GM12878 (cell line): ENCODE data around the gene LARGE1. TPM values are rescaled to one million over a fixed set of nuclear protein-coding genes. Genes with fewer than 3 reads are reported as not detected.

Experiments used
- ATAC-seq: fragments of 200-7000 bp; cut with Tn5 transposase; 3 replicates; pipeline ENCODE4 v1.9.1; 2020; ENCODE audit warnings: mild to moderate bottlenecking, moderate library complexity
- BruUV-seq: library from RNA; stranded (reverse); fragments of 400-500 nt; replicated peaks from 2 replicates; lab custom pipeline; 2021; lab: Mats Ljungman, UMichigan
- CTCF ChIA-PET: fragments of 300-600 bp; sonication (Branson Sonifier 250); formaldehyde crosslinking; extraction: SDS; loops from one replicate; lab custom pipeline; 2021; ENCODE audit warnings: inconsistent platforms; lab: Yijun Ruan, JAX
- POLR2A ChIA-PET: fragments of 350-600 bp; formaldehyde crosslinking; extraction: SDS; loops from one replicate; lab custom pipeline; 2021; ENCODE audit warnings: inconsistent platforms; lab: Charles Lee
- RAD21 ChIA-PET: fragments of 300-600 bp; sonication (Branson Sonifier 250); formaldehyde crosslinking; loops from one replicate; lab custom pipeline; 2023; ENCODE audit warnings: antibody characterized with exemption; ENCODE audit not compliant: unreplicated experiment; lab: Charles Lee
- SMC1A ChIA-PET: fragments of 300-600 bp; sonication (Branson Sonifier 250); formaldehyde crosslinking; loops from one replicate; lab custom pipeline; 2023; ENCODE audit not compliant: unreplicated experiment, uncharacterized antibody; lab: Charles Lee
- DNase-seq: peaks from one replicate; pipeline ENCODE4 v3.0.0-alpha.2; 2011; ENCODE audit warnings: low read depth, low spot score
- FAIRE-seq: peaks from 3 replicates; lab custom pipeline; 2011; peaks lifted over from hg19 to GRCh38; lab: Jason Lieb, UNC
- H2AFZ ChIP-seq: 2 replicates; pipeline ENCODE4 v1.6.0; 2011; ENCODE audit warnings: low read depth, low read length, control low read depth; ENCODE audit not compliant: control insufficient read depth
- H3K27ac ChIP-seq: 2 replicates; pipeline ENCODE4 v1.5.1; 2011; ENCODE audit warnings: control low read depth; ENCODE audit not compliant: control insufficient read depth, insufficient read depth
- H3K27me3 ChIP-seq, 2 experiments: replicated peaks in 1 of 2; 2 replicates each; pipeline versions ENCODE4 v1.6.0 to v1.6.1; 2011; ENCODE audit warnings: low read length in 1 of 2; ENCODE audit not compliant: control insufficient read depth in 2 of 2, insufficient read depth in 2 of 2
- H3K36me3 ChIP-seq, 2 experiments: 2 replicates each; pipeline ENCODE4 v1.5.1; 2011; ENCODE audit warnings: low read length in 1 of 2; ENCODE audit not compliant: control insufficient read depth in 2 of 2, insufficient read depth in 2 of 2
- H3K4me1 ChIP-seq: 2 replicates; pipeline ENCODE4 v1.6.1; 2011; ENCODE audit warnings: mild to moderate bottlenecking, low read length, moderate library complexity, mixed read lengths; ENCODE audit not compliant: control insufficient read depth, insufficient read depth
- H3K4me2 ChIP-seq: 2 replicates; pipeline ENCODE4 v1.6.0; 2011; ENCODE audit warnings: control low read depth; ENCODE audit not compliant: control insufficient read depth, insufficient read depth
- H3K4me3 ChIP-seq: fragments of 200-600 bp; sonication (generic); 2 replicates; pipeline ENCODE4 v1.5.1; 2016
- H3K79me2 ChIP-seq: 2 replicates; pipeline ENCODE4 v1.6.0; 2011; ENCODE audit warnings: low read length; ENCODE audit not compliant: control insufficient read depth, insufficient read depth
- H3K9ac ChIP-seq: 2 replicates; pipeline ENCODE4 v1.8.0; 2011; ENCODE audit warnings: low read length, control low read depth, mixed read lengths; ENCODE audit not compliant: control insufficient read depth, insufficient read depth
- H3K9me3 ChIP-seq: replicated peaks from 3 replicates; pipeline ENCODE4 v1.5.1; 2011; ENCODE audit warnings: mild to moderate bottlenecking, low read length; ENCODE audit not compliant: control insufficient read depth, insufficient read depth
- H4K20me1 ChIP-seq: 2 replicates; pipeline ENCODE4 v1.6.0; 2011; ENCODE audit not compliant: control insufficient read depth, insufficient read depth
- DPF2 ChIP-seq: fragments of 450-650 bp; IDR thresholded peaks from 2 replicates; pipeline ENCODE4 v1.6.1; 2017; ENCODE audit warnings: mild to moderate bottlenecking
- GABPA ChIP-seq: IDR thresholded peaks from 2 replicates; pipeline ENCODE4 v1.6.1; 2014; ENCODE audit warnings: antibody characterized with exemption, low read depth, mild to moderate bottlenecking, inconsistent platforms
- IKZF2 ChIP-seq, 2 experiments: fragments of 450-650 bp; IDR thresholded peaks; 2 replicates each; pipeline ENCODE4 v1.6.1; 2017; ENCODE audit warnings: mild to moderate bottlenecking in 2 of 2, moderate library complexity in 2 of 2
- NFYA ChIP-seq: IDR thresholded peaks from 2 replicates; pipeline ENCODE4 v1.6.1; 2011; ENCODE audit warnings: low read depth, mild to moderate bottlenecking, low read length, improper control_type of control experiment, borderline replicate concordance
- NKRF ChIP-seq: fragments of 450-650 bp; conservative IDR thresholded peaks from 2 replicates; pipeline ENCODE4 v1.6.1; 2017; ENCODE audit warnings: mild to moderate bottlenecking, moderate library complexity
- NRF1 ChIP-seq: conservative IDR thresholded peaks from 2 replicates; pipeline ENCODE4 v1.6.1; 2011; ENCODE audit warnings: mild to moderate bottlenecking, low read depth, low read length, improper control_type of control experiment
- ZBED1 ChIP-seq: IDR thresholded peaks from 2 replicates; pipeline ENCODE4 v1.6.1; 2016; ENCODE audit warnings: borderline replicate concordance
- ZNF622 ChIP-seq: fragments of 450-650 bp; IDR thresholded peaks from 2 replicates; pipeline ENCODE4 v1.6.1; 2017; ENCODE audit warnings: mild to moderate bottlenecking, inconsistent platforms
- WGBS: methylation state at CpG from one replicate; pipeline ENCODE4 v1.1.6; 2016; ENCODE audit warnings: low lambda C conversion rate; ENCODE audit not compliant: insufficient replicate concordance, insufficient coverage; ENCODE audit errors: missing lambda C conversion rate; 5-methylcytosine and 5-hydroxymethylcytosine counted together
- in situ Hi-C: fragments of 300-500 bp; cut with MboI; formaldehyde crosslinking; loops from 9 replicates; pipeline ENCODE4 v1.14.3; 2018; ENCODE audit warnings: mixed read lengths
- intact Hi-C: fragments of 100-400 bp; cut with micrococcal nuclease; formaldehyde crosslinking; loops from one replicate; pipeline ENCODE4 v1.14.2; 2022; ENCODE audit not compliant: unreplicated experiment
- polyA plus RNA-seq, 11 experiments: library from polyadenylated mRNA; depleted of rRNA in 4 of 11; unstranded in 6 of 11; stranded (reverse) in 5 of 11; fragments of >200 nt; fragmentation: Nextera tagmentation in 4 of 11; fragmentation: Illumina TruSeq in 1 of 11; extraction: Ambion mirVana in 4 of 11; extraction: Trizol in 1 of 11; gene quantifications; 1 replicate in 1 of 11; 2 replicates in 10 of 11; pipeline versions ENCODE4 v1.2.1 to v1.2.3, GENCODE V29; 2011 to 2016; ENCODE audit warnings: inconsistent platforms in 2 of 11, missing spikeins in 2 of 11, low read depth in 1 of 11
- total RNA-seq, 4 experiments: library from RNA; depleted of rRNA in 3 of 4; stranded (reverse); fragments of >200 nt in 3 of 4; fragmentation: Illumina TruSeq in 1 of 4; extraction: Trizol in 1 of 4; gene quantifications; 2 replicates each; pipeline versions ENCODE4 v1.2.1 to v1.2.3, GENCODE V29; 2013 to 2021
- TF ChIP-seq, protein P1 (sequence below): fragments of 450-650 bp; formaldehyde crosslinking; IDR thresholded peaks from 2 replicates; pipeline ENCODE4 v1.5.0; 2022; ENCODE audit warnings: mild to moderate bottlenecking, missing genetic modification characterization

The LARGE1 gene
- total and polyA plus RNA-seq, 10 of the 15 experiments (the other 5 are each of a cell fraction or from before 2014, with no cell fraction given): 3.2 to 41.4 (median 17.3) TPM

GRCh38 chr22:33886696-33887095, 33.6 kb downstream of the LARGE1 start (continued):
- no peak for TF ChIP-seq ZNF622
- no peak for TF ChIP-seq DPF2
- no peak for TF ChIP-seq NRF1
- TF ChIP-seq, protein P1, sequence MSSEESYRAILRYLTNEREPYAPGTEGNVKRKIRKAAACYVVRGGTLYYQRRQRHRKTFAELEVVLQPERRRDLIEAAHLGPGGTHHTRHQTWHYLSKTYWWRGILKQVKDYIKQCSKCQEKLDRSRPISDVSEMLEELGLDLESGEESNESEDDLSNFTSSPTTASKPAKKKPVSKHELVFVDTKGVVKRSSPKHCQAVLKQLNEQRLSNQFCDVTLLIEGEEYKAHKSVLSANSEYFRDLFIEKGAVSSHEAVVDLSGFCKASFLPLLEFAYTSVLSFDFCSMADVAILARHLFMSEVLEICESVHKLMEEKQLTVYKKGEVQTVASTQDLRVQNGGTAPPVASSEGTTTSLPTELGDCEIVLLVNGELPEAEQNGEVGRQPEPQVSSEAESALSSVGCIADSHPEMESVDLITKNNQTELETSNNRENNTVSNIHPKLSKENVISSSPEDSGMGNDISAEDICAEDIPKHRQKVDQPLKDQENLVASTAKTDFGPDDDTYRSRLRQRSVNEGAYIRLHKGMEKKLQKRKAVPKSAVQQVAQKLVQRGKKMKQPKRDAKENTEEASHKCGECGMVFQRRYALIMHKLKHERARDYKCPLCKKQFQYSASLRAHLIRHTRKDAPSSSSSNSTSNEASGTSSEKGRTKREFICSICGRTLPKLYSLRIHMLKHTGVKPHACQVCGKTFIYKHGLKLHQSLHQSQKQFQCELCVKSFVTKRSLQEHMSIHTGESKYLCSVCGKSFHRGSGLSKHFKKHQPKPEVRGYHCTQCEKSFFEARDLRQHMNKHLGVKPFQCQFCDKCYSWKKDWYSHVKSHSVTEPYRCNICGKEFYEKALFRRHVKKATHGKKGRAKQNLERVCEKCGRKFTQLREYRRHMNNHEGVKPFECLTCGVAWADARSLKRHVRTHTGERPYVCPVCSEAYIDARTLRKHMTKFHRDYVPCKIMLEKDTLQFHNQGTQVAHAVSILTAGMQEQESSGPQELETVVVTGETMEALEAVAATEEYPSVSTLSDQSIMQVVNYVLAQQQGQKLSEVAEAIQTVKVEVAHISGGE (CRISPR knock-in tag): no peak
- no peak for TF ChIP-seq NKRF
- TF ChIP-seq NFYA: no peak
- no peak for TF ChIP-seq IKZF2 (IDR thresholded peaks at IDR 0.05)
- no peak for TF ChIP-seq ZBED1

DNA sequence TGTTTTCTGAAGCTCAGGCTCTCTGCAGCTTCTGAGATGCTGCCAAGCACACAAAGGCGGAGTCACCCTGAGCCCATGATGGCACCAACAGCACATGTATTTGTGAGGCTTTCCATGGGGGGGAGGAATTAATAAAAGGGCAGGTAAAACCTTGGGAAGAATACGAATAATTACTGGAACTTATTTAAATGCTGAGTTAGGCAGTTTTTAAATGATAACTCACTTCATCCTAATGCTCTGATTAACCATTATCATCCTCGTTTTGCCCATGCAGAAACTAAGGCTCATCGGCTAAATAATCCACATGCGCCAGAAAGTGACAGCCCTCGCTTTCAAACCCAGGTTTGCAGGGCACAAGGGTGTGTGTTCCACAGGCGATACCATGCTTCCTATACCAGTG, 35.4 kb downstream of the LARGE1 start:
- ChIA-PET RAD21 (no interaction called here), CTCF (no interaction called here), SMC1A (interaction anchor here (1.0 kb wide), 1 partner anchor 17 kb away, joined by 3 read pairs; no protein-coding TSS in a partner anchor), POLR2A (no interaction called here)
- Histone ChIP-seq H3K9me3 (no peaks in the 10 kb centered on the region; the same call in 2 of the 3 replicates), H4K20me1 (no peaks in the 10 kb centered on the region), H3K4me1 (peaks cover 24% of the 10 kb centered on the region), H2AFZ (no peak overlapping the region), H3K4me3 (no peak overlapping the region), H3K36me3 (no peaks in the 10 kb centered on the region), H3K9ac (no peak overlapping the region), H3K4me2 (no peak overlapping the region), H3K27me3 (no peaks in the 10 kb centered on the region), H3K79me2 (peaks cover 22% of the 10 kb centered on the region), H3K27ac (no peak overlapping the region)
- BruUV-seq: no TSS peak
- no peak for FAIRE-seq
- intact Hi-C loops (no loop called here), in situ Hi-C loops (no loop called here)
- ATAC-seq: no peak
- TF ChIP-seq GABPA: no peak
- DNase-seq: no peak
- WGBS: 91% methylated on average over 7 of the region's 7 CpGs
